Karpas-422 (cell line): Measurements from ENCODE around the gene MID1IP1. TPM values are rescaled to one million over a fixed set of nuclear protein-coding genes. Genes with fewer than 3 reads are reported as not detected.

Experiments used
- DNase-seq: peaks from one replicate; pipeline ENCODE4 v3.0.0-alpha.2; 2015
- H2AFZ ChIP-seq: fragments of 200-600 bp; sonication (generic); 2 replicates; pipeline ENCODE4 v1.6.1; 2014; ENCODE audit warnings: antibody characterized with exemption, low read length, mixed read lengths
- H3K27ac ChIP-seq: fragments of 200-600 bp; sonication (generic); 2 replicates; pipeline ENCODE4 v1.5.1; 2014; ENCODE audit warnings: mild to moderate bottlenecking, low read length, moderate library complexity
- H3K27me3 ChIP-seq: fragments of 200-600 bp; sonication (generic); 2 replicates; pipeline ENCODE4 v1.6.1; 2014; ENCODE audit warnings: low read length, mixed read lengths
- H3K36me3 ChIP-seq: fragments of 200-600 bp; sonication (generic); 2 replicates; pipeline ENCODE4 v1.6.1; 2014; ENCODE audit warnings: low read length, mixed read lengths; ENCODE audit not compliant: insufficient read depth
- H3K4me1 ChIP-seq: fragments of 200-600 bp; sonication (generic); 2 replicates; pipeline ENCODE4 v1.6.1; 2014; ENCODE audit warnings: mild to moderate bottlenecking, low read length, mixed read lengths
- H3K4me2 ChIP-seq: fragments of 200-600 bp; sonication (generic); 2 replicates; pipeline ENCODE4 v1.6.1; 2014; ENCODE audit warnings: low read length, low read depth, mild to moderate bottlenecking; ENCODE audit not compliant: poor library complexity, severe bottlenecking
- H3K4me3 ChIP-seq: fragments of 200-600 bp; sonication (generic); 2 replicates; pipeline ENCODE4 v1.5.1; 2014; ENCODE audit warnings: mild to moderate bottlenecking, antibody characterized with exemption, low read length, mixed read lengths
- H3K79me2 ChIP-seq: fragments of 200-600 bp; sonication (generic); 2 replicates; pipeline ENCODE4 v1.6.1; 2014; ENCODE audit warnings: mild to moderate bottlenecking, low read length, mixed read lengths
- H3K9ac ChIP-seq: fragments of 200-600 bp; sonication (generic); 2 replicates; pipeline ENCODE4 v1.6.0; 2014; ENCODE audit warnings: low read length
- H3K9me2 ChIP-seq: fragments of 200-600 bp; sonication (generic), shearing (Covaris generic); replicated peaks from 2 replicates; pipeline ENCODE4 v1.6.0; 2014; ENCODE audit warnings: mild to moderate bottlenecking, low read length, moderate library complexity; ENCODE audit not compliant: insufficient read depth
- H3K9me3 ChIP-seq: fragments of 300-700, 200-600 bp; sonication (generic); 2 replicates; pipeline ENCODE4 v1.6.1; 2014; ENCODE audit warnings: low read length, mixed read lengths
- H4K20me1 ChIP-seq: fragments of 200-600 bp; sonication (generic); 2 replicates; pipeline ENCODE4 v1.6.1; 2014; ENCODE audit warnings: mild to moderate bottlenecking, antibody characterized with exemption, low read length, low read depth; ENCODE audit not compliant: insufficient read depth
- total RNA-seq: library from RNA; depleted of rRNA; stranded (reverse); fragments of >200 nt; shearing (Covaris generic); gene quantifications from 2 replicates; pipeline ENCODE4 v1.2.3, GENCODE V29; 2014; ENCODE audit warnings: low replicate concordance

The MID1IP1 gene
- total RNA-seq, 1 experiment from 2014 or later: not detected

- Histone ChIP-seq H3K4me2 (no peak overlapping the region), H2AFZ (no peak overlapping the region), H4K20me1 (no peaks in the 10 kb centered on the region), H3K9me3 (no peaks in the 10 kb centered on the region), H3K9ac (no peak overlapping the region), H3K79me2 (no peaks in the 10 kb centered on the region), H3K4me3 (no peak overlapping the region), H3K27me3 (no peaks in the 10 kb centered on the region; the same call in 1 of the 2 replicates), H3K36me3 (no peaks in the 10 kb centered on the region), H3K27ac (no peak overlapping the region), H3K4me1 (no peaks in the 10 kb centered on the region), H3K9me2 (no peaks in the 10 kb centered on the region)
- no peak for DNase-seq
Observed at GRCh38 chrX:38796946-38797345, 4.3 kb upstream of the MID1IP1 start.

GRCh38 chrX:38798956-38799355 lies 2.3 kb upstream of the MID1IP1 start:
- no peak for DNase-seq
- Histone ChIP-seq H3K4me2 (no peak overlapping the region), H4K20me1 (no peaks in the 10 kb centered on the region), H3K9me2 (no peaks in the 10 kb centered on the region), H3K27me3 (no peaks in the 10 kb centered on the region; the same call in 1 of the 2 replicates), H3K36me3 (no peaks in the 10 kb centered on the region), H3K4me1 (no peaks in the 10 kb centered on the region), H3K9ac (no peak overlapping the region), H3K4me3 (no peak overlapping the region), H2AFZ (no peak overlapping the region), H3K79me2 (no peaks in the 10 kb centered on the region), H3K27ac (no peak overlapping the region), H3K9me3 (no peaks in the 10 kb centered on the region)

GRCh38 chrX:38799995-38800580 lies 1.2 kb upstream of the MID1IP1 start:
- Histone ChIP-seq H3K36me3 (no peaks in the 10 kb centered on the region), H3K27me3 (no peaks in the 10 kb centered on the region; the same call in 1 of the 2 replicates), H3K9me2 (no peaks in the 10 kb centered on the region), H3K4me2 (no peak overlapping the region), H3K79me2 (no peaks in the 10 kb centered on the region), H3K4me1 (no peaks in the 10 kb centered on the region), H4K20me1 (no peaks in the 10 kb centered on the region), H3K9ac (no peak overlapping the region), H3K9me3 (no peaks in the 10 kb centered on the region), H2AFZ (no peak overlapping the region), H3K27ac (no peak overlapping the region), H3K4me3 (no peak overlapping the region)
- DNase-seq: no peak

- no peaks in the 10 kb centered on the region for H4K20me1 ChIP-seq
- no peak overlapping the region for H3K4me2 ChIP-seq
- no peaks in the 10 kb centered on the region for H3K4me1 ChIP-seq
- H3K79me2 ChIP-seq: no peaks in the 10 kb centered on the region
- no peak for DNase-seq
- H3K27me3 ChIP-seq: no peaks in the 10 kb centered on the region; the same call in 1 of the 2 replicates
- H3K9me3 ChIP-seq: no peaks in the 10 kb centered on the region
- no peaks in the 10 kb centered on the region for H3K9me2 ChIP-seq
- no peak overlapping the region for H2AFZ ChIP-seq
- H3K4me3 ChIP-seq: no peak overlapping the region
- H3K27ac ChIP-seq: no peak overlapping the region
- H3K9ac ChIP-seq: no peak overlapping the region
- no peaks in the 10 kb centered on the region for H3K36me3 ChIP-seq
Observed at GRCh38 chrX:38803243-38803587, 2.0 kb downstream of the MID1IP1 start.

- Histone ChIP-seq H3K4me1 (no peaks in the 10 kb centered on the region), H3K9ac (no peak overlapping the region), H3K9me3 (no peaks in the 10 kb centered on the region), H3K4me3 (no peak overlapping the region), H3K9me2 (no peaks in the 10 kb centered on the region), H4K20me1 (no peaks in the 10 kb centered on the region), H3K27me3 (no peaks in the 10 kb centered on the region; the same call in 1 of the 2 replicates), H3K27ac (no peak overlapping the region), H2AFZ (no peak overlapping the region), H3K79me2 (no peaks in the 10 kb centered on the region), H3K36me3 (no peaks in the 10 kb centered on the region), H3K4me2 (no peak overlapping the region)
- DNase-seq: no peak
Observed at GRCh38 chrX:38803588-38804431, 2.6 kb downstream of the MID1IP1 start.

GRCh38 chrX:38804432-38804681 lies 3.1 kb downstream of the MID1IP1 start:
- Histone ChIP-seq H3K4me2 (no peak overlapping the region), H3K27ac (no peak overlapping the region), H3K9me3 (no peaks in the 10 kb centered on the region), H2AFZ (no peak overlapping the region), H3K4me3 (no peak overlapping the region), H3K79me2 (no peaks in the 10 kb centered on the region), H3K9me2 (no peaks in the 10 kb centered on the region), H3K4me1 (no peaks in the 10 kb centered on the region), H4K20me1 (no peaks in the 10 kb centered on the region), H3K36me3 (no peaks in the 10 kb centered on the region), H3K9ac (no peak overlapping the region), H3K27me3 (no peaks in the 10 kb centered on the region; the same call in 1 of the 2 replicates)
- DNase-seq: no peak

GRCh38 chrX:38804682-38805431 lies 3.6 kb downstream of the MID1IP1 start:
- Histone ChIP-seq H3K9ac (no peak overlapping the region), H3K4me1 (no peaks in the 10 kb centered on the region), H3K27ac (no peak overlapping the region), H3K79me2 (no peaks in the 10 kb centered on the region), H3K9me2 (no peaks in the 10 kb centered on the region), H3K9me3 (no peaks in the 10 kb centered on the region), H3K4me2 (no peak overlapping the region), H4K20me1 (no peaks in the 10 kb centered on the region), H3K27me3 (no peaks in the 10 kb centered on the region; the same call in 1 of the 2 replicates), H3K36me3 (no peaks in the 10 kb centered on the region), H2AFZ (no peak overlapping the region), H3K4me3 (no peak overlapping the region)
- DNase-seq: no peak
